Stimulated activated naive CD4-positive, alpha-beta T cell treated with Interleukin-2 at 50 U/mL for 16 hours (primary cell): ENCODE measurements around the gene LRRC8E.

ENCODE experiments used
- DNase-seq: peaks from one replicate; lab custom pipeline; 2025; lab: John Stamatoyannopoulos, UW

LRRC8E gene

DNA sequence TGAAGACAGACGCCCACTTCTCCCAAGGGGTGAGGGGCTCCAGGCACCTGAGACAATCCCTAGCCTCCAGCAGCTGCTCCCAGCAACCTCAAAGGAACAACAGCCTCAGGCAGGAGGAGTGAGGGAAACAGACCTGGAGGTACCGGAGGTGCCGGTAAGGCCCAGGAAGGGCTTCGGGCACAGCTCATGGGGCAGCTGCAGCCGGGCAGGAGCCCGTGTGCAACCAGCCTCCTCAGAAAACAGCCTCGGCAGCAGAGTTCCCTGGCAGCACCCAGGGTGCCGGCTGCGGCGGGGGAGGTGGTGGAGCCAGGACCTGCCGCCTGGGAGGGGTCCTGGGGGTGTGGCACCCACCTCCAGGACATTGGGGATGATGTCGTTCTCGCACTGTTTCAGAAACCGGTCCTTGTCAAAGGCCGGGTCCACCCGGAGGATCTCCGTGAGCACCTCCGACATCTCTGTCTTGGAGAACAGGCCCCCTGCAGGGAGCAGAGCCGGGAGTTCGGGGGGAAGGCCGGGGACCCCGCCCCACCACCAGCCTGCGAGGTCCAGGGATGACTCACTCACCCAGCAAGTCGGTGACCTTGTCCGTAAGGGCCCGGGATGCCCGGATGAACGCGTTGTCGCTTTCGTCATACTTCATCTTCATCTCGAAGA, 44.1 kb downstream of the LRRC8E start:
- no peak for DNase-seq

DNA sequence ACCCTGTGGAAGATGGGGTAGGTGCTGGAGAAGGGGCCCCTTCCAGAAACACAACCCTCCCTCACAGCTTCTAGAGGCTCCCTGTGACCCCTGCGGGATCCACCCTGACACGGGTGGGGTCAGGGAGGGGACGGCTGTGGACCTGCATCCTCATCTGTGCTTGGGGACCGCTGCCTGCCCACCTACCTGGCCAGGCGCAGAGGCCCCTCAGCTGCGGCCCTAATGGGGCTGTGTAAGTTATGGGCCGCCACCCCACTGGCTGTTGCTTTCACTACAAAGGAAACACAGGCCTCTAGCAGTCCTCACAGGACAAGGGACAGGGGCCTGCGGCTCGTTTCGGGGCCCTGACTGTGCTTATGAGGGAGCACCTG, 44.6 kb downstream of the LRRC8E start:
- no peak for DNase-seq

DNA sequence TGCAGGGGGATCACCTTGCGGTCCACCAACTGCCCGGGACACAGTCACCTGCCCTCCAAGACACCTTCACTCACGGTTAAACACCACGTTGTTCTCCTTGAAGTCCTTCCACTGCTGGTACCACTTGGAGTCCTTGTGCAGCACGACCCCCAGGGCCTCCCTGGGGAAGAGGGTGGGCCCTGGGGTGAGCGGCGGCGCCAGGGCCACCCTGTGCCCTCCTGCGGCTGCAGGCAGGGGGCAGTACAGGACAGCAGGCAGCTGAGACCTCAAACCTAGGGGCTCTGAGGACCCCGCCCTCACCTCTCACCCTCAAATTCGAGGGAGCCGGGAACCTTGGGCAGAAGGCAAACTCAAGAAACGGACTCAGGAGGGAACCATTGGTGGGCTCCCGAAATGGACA, 45.1 kb downstream of the LRRC8E start:
- no peak for DNase-seq

DNA sequence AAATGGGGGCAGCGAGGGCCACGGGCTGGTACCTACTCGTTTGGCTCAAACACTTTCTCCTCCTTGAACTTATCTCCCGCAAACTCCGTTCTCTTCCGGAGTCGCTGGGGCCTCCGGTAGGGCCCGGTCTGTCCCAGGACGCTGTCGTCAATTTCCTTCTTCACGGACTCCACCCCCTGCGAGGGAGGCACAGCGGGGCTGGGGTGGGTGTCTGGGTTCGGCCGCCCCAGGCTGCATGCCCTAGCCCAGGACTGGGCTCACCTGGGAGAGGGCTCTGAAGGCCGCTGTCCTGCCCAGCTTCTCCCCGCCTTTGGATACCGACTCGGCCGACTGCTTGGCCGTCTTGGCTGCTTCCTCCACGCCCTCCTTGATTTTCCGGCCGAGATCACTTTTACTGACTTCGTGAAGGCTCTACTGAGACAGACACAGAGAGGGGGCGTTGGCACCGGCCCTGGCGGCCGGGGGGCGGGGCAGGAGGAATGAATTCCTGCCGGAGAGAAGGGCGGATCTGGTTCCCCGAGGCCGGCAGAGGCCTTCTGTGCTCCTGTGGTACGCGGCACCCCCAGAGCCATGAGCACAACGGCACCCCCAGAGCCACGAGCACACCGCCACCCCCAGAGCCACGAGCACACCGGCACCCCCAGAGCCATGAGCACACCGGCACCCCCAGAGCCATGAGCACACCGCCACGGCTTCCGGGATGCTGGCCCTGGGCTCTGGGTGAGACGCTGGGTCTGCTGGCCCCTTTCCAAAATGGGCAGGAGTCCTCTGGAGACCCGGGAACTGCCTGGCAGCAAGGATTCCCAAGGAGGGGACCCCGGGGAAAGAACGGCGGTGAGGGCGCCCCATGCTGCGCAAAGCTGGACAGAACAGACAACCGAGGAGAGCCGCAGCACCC, 45.8 kb downstream of the LRRC8E start:
- DNase-seq = no peak

DNA sequence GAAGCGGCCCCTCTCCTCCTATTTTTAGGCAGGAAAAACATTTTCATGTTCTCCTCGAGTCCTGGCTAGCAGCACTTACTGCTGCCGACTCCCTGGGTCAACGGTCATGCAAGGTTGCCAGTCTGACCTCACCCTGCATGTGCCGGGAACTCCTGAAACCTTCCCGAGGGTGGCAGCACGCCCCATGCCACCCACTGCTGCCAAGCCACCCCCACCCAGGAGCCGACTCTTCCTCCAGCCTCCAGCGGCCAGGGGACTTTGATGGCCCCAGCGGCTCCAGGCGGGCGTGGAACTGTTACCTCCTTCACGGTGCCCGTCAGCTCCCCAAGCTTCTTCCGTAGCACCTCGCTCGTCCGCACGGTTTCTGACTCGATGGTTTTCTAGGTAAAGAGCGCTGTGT, 46.5 kb downstream of the LRRC8E start:
- DNase-seq = no peak

DNA sequence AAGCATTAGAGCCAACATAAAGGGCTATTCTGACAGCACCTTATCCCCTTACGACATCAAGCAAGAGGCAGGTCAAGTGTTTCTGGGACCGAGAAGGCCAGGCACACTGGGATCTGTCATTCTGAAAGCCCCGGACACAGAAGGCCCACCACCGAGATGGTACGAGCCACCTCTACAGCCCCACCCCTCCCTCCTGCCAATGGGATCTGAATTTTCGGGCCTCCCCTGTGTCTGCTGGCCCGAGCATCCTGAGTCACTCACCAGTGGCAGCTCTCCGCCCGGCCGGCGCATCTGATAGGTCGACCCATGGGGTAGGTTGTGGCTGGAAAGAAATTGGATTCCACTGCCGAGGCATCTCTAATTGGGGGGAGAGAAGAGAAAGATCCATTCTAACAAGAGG, 52.5 kb downstream of the LRRC8E start:
- DNase-seq = no peak

- no peak for DNase-seq
Observed at GRCh38 chr19:7941895-7942596, 53.7 kb downstream of the LRRC8E start.

DNA sequence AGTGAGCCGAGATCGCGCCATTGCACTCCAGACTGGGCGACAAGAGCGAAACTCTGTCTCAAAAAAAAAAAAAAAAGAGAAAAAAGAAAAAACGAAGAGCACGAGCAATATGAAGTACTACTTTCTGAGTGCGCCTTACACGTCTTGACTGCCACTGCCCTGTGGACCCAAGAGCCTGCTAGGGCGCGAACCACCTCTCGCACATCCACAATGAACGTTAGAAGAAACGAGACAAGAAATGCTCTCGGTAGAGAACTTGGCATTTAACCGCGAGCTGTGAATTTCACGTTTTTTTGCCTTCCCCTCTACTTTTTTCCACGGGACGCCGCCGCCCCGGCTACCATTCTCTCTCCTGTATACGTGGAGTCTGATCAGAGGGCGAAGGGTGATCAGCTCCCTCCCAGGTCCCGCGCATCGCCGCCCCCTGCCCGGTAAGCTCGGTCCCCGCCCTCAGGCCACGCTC, 54.7 kb downstream of the LRRC8E start:
- DNase-seq = no peak

GRCh38 chr19:7943444-7944176, 55.3 kb downstream of the LRRC8E start, which contains the start of gene TIMM44:
TIMM44 (minus strand) TSS chr19:7943666; CDS start chr19:7943651, 15 bp downstream.
- DNase-seq = peak; percentile 99

GRCh38 chr19:7944177-7944761, 56.0 kb downstream of the LRRC8E start:
- DNase-seq = peak; percentile 78

GRCh38 chr19:7947939-7948338, 59.6 kb downstream of the LRRC8E start:
- DNase-seq = no peak
